Measurements from ENCODE around the gene CETN3. TPM values are rescaled to one million over a fixed set of nuclear protein-coding genes. Genes with fewer than 3 reads are reported as not detected.
A peak's percentile ranks its signal among the peaks of the same experiment; 100 is the strongest.

The CETN3 gene
- total and polyA plus RNA-seq, 9 of the 15 experiments (the other 6 are each of a cell fraction or from before 2014, with no cell fraction given), result 43.3 to 113 (median 82.4) TPM

- Histone ChIP-seq H3K27me3 (ENCODE audit: control insufficient read depth in 2 of 2, insufficient read depth in 2 of 2, low read length in 2 of 2) (no peaks in the 10 kb centered on the region), H4K20me1 (replicated peaks; ENCODE audit: control insufficient read depth, insufficient read depth, low read length) (no peaks in the 10 kb centered on the region), H3K9ac (ENCODE audit: insufficient read depth in 1 of 2, low read depth in 2 of 2, low read length in 2 of 2) (no peak overlapping the region), H3K4me2 (ENCODE audit: insufficient read depth, low read length) (no peak overlapping the region), H3K79me2 (ENCODE audit: control insufficient read depth, insufficient read depth, low read length) (no peaks in the 10 kb centered on the region), H3K9me1 (ENCODE audit: control insufficient read depth, insufficient read depth, low read length) (no peaks in the 10 kb centered on the region), H2AFZ (ENCODE audit: low read depth, low read length) (no peak overlapping the region), H3K4me3 (no peak overlapping the region), H3K27ac (ENCODE audit: extremely low read depth, low read depth, low read length) (no peak overlapping the region), H3K4me1 (replicated peaks in 1 of 2; ENCODE audit: control insufficient read depth in 2 of 2, insufficient read depth in 2 of 2, low read length in 2 of 2) (no peaks in the 10 kb centered on the region; a peak in 1 of 5 replicates), H3K9me3 (replicated peaks; ENCODE audit: control insufficient read depth, insufficient read depth, low read depth, low read length) (no peaks in the 10 kb centered on the region), H3K36me3 (ENCODE audit: control insufficient read depth, insufficient read depth, low read length) (peaks cover 3% of the 10 kb centered on the region; the same call in 1 of the 3 replicates)
- ChIA-PET CTCF (ENCODE audit: low intra/inter-chr PET ratio) (interaction anchor here (0.6 kb wide), 1 partner anchor 84 kb away, joined by 3 read pairs; no protein-coding TSS in a partner anchor), POLR2A (interaction anchor here (0.9 to 1.8 kb wide), 2 partner anchors 9 to 22 kb away, joined by 5 read pairs; partner anchors contain the start of gene CETN3)
- TF ChIP-seq ZNF133 (CRISPR knock-in tag; IDR thresholded peaks at IDR 0.05) (no peak), HMBOX1 (IDR thresholded peaks at IDR 0.05) (peak; percentile 75)
- 3% methylated on average over 3 of the region's 3 CpGs for WGBS (ENCODE audit: insufficient coverage, low coverage, missing lambda C conversion rate)
- FAIRE-seq, result no peak
- intact Hi-C loops (cut with micrococcal nuclease) (loop anchor here (5.0 kb wide), 2 partner anchors 45 to 120 kb away; no protein-coding TSS in a partner anchor), in situ Hi-C loops (cut with MboI) (no loop called here)
- peak in 1 of 4 experiments; percentile 7 for DNase-seq (ENCODE audit: extremely low read depth in 1 of 4, low spot score in 3 of 4)
- BruUV-seq (replicated peaks), result no TSS peak
- ATAC-seq, result peak; percentile 55
Observed at GRCh38 chr5:90387508-90387907, 22.0 kb downstream of the CETN3 start.

GRCh38 chr5:90386099-90386710 lies 23.4 kb downstream of the CETN3 start:
- ChIA-PET POLR2A (interaction anchor here (1.8 kb wide), 1 partner anchor 8 kb away, joined by 5 read pairs; no protein-coding TSS in a partner anchor), CTCF (ENCODE audit: low intra/inter-chr PET ratio) (interaction anchor here (1.1 to 1.2 kb wide), 2 partner anchors 118 to 1657 kb away, joined by 3 to 5 read pairs; no protein-coding TSS in a partner anchor)
- peak in 1 of 4 experiments; percentile 29 for DNase-seq (ENCODE audit: extremely low read depth in 1 of 4, low spot score in 3 of 4)
- Histone ChIP-seq H3K36me3 (ENCODE audit: control insufficient read depth, insufficient read depth, low read length) (no peaks in the 10 kb centered on the region), H3K27me3 (ENCODE audit: control insufficient read depth in 2 of 2, insufficient read depth in 2 of 2, low read length in 2 of 2) (no peaks in the 10 kb centered on the region; a peak in 1 of 5 replicates), H3K4me2 (ENCODE audit: insufficient read depth, low read length) (no peak overlapping the region), H3K9me3 (replicated peaks; ENCODE audit: control insufficient read depth, insufficient read depth, low read depth, low read length) (no peaks in the 10 kb centered on the region), H3K9ac (ENCODE audit: insufficient read depth in 1 of 2, low read depth in 2 of 2, low read length in 2 of 2) (no peak overlapping the region), H3K27ac (ENCODE audit: extremely low read depth, low read depth, low read length) (no peak overlapping the region), H3K79me2 (ENCODE audit: control insufficient read depth, insufficient read depth, low read length) (no peaks in the 10 kb centered on the region), H3K9me1 (ENCODE audit: control insufficient read depth, insufficient read depth, low read length) (no peaks in the 10 kb centered on the region), H3K4me3 (no peak overlapping the region), H3K4me1 (replicated peaks in 1 of 2; ENCODE audit: control insufficient read depth in 2 of 2, insufficient read depth in 2 of 2, low read length in 2 of 2) (no peaks in the 10 kb centered on the region), H4K20me1 (replicated peaks; ENCODE audit: control insufficient read depth, insufficient read depth, low read length) (no peaks in the 10 kb centered on the region), H2AFZ (ENCODE audit: low read depth, low read length) (no peak overlapping the region)
- ATAC-seq, result 0 out of 3 replicates have a peak, but pooled peaks have one; percentile 46
- no peak for FAIRE-seq
- in situ Hi-C loops (cut with MboI), result no loop called here
- intact Hi-C loops (cut with micrococcal nuclease), result loop anchor here (5.0 kb wide), 2 partner anchors 46 to 119 kb away; no protein-coding TSS in a partner anchor
- no TSS peak for BruUV-seq (replicated peaks)
- WGBS (ENCODE audit: insufficient coverage, low coverage, missing lambda C conversion rate), result 54% methylated on average over 1 of the region's 1 CpG
- TF ChIP-seq CEBPG (CRISPR knock-in tag; IDR thresholded peaks at IDR 0.05) (no peak), CEBPG (tag; conservative IDR thresholded peaks at IDR 0.05 in 1 of 2, IDR thresholded peaks at IDR 0.05 in 1 of 2) (0 out of 4 replicates have a peak, but pooled peaks of 1 of the 2 experiments have one; percentile 9), KLF16 (IDR thresholded peaks at IDR 0.05) (0 out of 2 replicates have a peak, but pooled peaks have one; percentile 12), RAD21 (CRISPR knock-in tag; conservative IDR thresholded peaks at IDR 0.05 in 1 of 2, IDR thresholded peaks at IDR 0.05 in 1 of 2) (peak; percentile 45 to 70; a peak in 3 of 4 replicates), POLR2H (tag; IDR thresholded peaks at IDR 0.05; ENCODE audit: low read depth) (no peak), CTCF (IDR thresholded peaks at IDR 0.05 in 2 of 3, conservative IDR thresholded peaks at IDR 0.05 in 1 of 3; ENCODE audit: insufficient read depth in 2 of 3, low read depth in 1 of 3, low read length in 3 of 3) (peak in 2 of 3 experiments; percentile 17 to 67; a peak in 4 of 6 replicates)

Data from K562 (cell line).